Natural killer cell (primary cell): ENCODE results near the gene RACK1. TPM values are rescaled to one million over a fixed set of nuclear protein-coding genes. Genes with fewer than 3 reads are reported as not detected.
A peak's percentile ranks its signal among the peaks of the same experiment; 100 is the strongest.
"Not testable (repeated sequence)": the region's sequence is repeated elsewhere in the genome, so short reads cannot be mapped to it uniquely, and the experiment has no call there.

ENCODE experiments used
- ATAC-seq, 3 donors: fragments of 150-1000 bp in 2 of 3; fragments of 200-7000 bp in 1 of 3; cut with Tn5 transposase; 1 replicate in 1 of 3; 2 replicates in 2 of 3; pipeline ENCODE4 v1.10.0; 2021; ENCODE audit warnings: mild to moderate bottlenecking in 2 of 3, moderate library complexity in 2 of 3
- DNase-seq, 2 donors: peaks; one replicate each; pipeline versions ENCODE4 v3.0.0 to v3.0.0-alpha.2; 2013 to 2021; ENCODE audit warnings: mixed read lengths in 1 of 2
- H3K27ac ChIP-seq: one replicate; pipeline ENCODE4 v1.5.1; 2013; ENCODE audit warnings: mild to moderate bottlenecking, low read length
- H3K27me3 ChIP-seq: one replicate; pipeline ENCODE4 v1.6.1; 2013; ENCODE audit warnings: low read length; ENCODE audit not compliant: control insufficient read depth, insufficient read depth
- H3K36me3 ChIP-seq: one replicate; pipeline ENCODE4 v1.6.1; 2013; ENCODE audit warnings: low read length; ENCODE audit not compliant: control insufficient read depth, insufficient read depth
- H3K4me1 ChIP-seq: one replicate; pipeline ENCODE4 v1.6.1; 2013; ENCODE audit warnings: low read length; ENCODE audit not compliant: control insufficient read depth, insufficient read depth
- H3K4me3 ChIP-seq: one replicate; pipeline ENCODE4 v1.5.1; 2013; ENCODE audit warnings: low read length
- H3K9me3 ChIP-seq: one replicate; pipeline ENCODE4 v1.6.1; 2013; ENCODE audit warnings: low read length; ENCODE audit not compliant: control insufficient read depth, insufficient read depth
- H3K27ac Mint-ChIP-seq, 2 donors: one replicate each; pipeline ENCODE4 v1.8.0; 2022; ENCODE audit warnings: mild to moderate bottlenecking in 2 of 2, mixed read lengths in 2 of 2, moderate library complexity in 1 of 2
- H3K27me3 Mint-ChIP-seq, 2 donors: one replicate each; pipeline ENCODE4 v1.8.0; 2022; ENCODE audit warnings: low read depth in 2 of 2, mixed read lengths in 2 of 2
- H3K36me3 Mint-ChIP-seq: one replicate; pipeline ENCODE4 v1.8.0; 2022; ENCODE audit warnings: mixed read lengths
- H3K4me1 Mint-ChIP-seq, 2 donors: one replicate each; pipeline ENCODE4 v1.8.0; 2022; ENCODE audit warnings: mixed read lengths in 2 of 2
- H3K4me3 Mint-ChIP-seq: one replicate; pipeline ENCODE4 v1.8.0; 2022; ENCODE audit warnings: mild to moderate bottlenecking, moderate library complexity, mixed read lengths
- H3K9me3 Mint-ChIP-seq, 2 donors: one replicate each; pipeline ENCODE4 v1.8.0; 2022; ENCODE audit warnings: mixed read lengths in 2 of 2
- CTCF ChIP-seq: fragments of 200-600 bp; IDR thresholded peaks from one replicate; pipeline ENCODE4 v1.8.0; 2022; ENCODE audit warnings: antibody characterized with exemption
- WGBS: methylation state at CpG from one replicate; pipeline ENCODE4 v1.1.7; 2013; ENCODE audit warnings: missing lambda C conversion rate; ENCODE audit not compliant: insufficient coverage; 5-methylcytosine and 5-hydroxymethylcytosine counted together
- intact Hi-C: fragments of 100-400 bp; cut with micrococcal nuclease; formaldehyde crosslinking; loops from one replicate; pipeline ENCODE4 v1.14.2; 2022
- total RNA-seq, 4 donors: library from RNA; stranded (reverse); fragments of 120-200 nt in 1 of 4; gene quantifications; one replicate each; pipeline versions ENCODE4 v1.2.3 to v1.2.4, GENCODE V29; 2013 to 2022

RACK1 gene
- total RNA-seq, 3 donors from 2014 or later (not counting 1 experiment from before 2014, with no cell fraction given) = 1,089 to 1,233 (median 1,138) TPM

DNA sequence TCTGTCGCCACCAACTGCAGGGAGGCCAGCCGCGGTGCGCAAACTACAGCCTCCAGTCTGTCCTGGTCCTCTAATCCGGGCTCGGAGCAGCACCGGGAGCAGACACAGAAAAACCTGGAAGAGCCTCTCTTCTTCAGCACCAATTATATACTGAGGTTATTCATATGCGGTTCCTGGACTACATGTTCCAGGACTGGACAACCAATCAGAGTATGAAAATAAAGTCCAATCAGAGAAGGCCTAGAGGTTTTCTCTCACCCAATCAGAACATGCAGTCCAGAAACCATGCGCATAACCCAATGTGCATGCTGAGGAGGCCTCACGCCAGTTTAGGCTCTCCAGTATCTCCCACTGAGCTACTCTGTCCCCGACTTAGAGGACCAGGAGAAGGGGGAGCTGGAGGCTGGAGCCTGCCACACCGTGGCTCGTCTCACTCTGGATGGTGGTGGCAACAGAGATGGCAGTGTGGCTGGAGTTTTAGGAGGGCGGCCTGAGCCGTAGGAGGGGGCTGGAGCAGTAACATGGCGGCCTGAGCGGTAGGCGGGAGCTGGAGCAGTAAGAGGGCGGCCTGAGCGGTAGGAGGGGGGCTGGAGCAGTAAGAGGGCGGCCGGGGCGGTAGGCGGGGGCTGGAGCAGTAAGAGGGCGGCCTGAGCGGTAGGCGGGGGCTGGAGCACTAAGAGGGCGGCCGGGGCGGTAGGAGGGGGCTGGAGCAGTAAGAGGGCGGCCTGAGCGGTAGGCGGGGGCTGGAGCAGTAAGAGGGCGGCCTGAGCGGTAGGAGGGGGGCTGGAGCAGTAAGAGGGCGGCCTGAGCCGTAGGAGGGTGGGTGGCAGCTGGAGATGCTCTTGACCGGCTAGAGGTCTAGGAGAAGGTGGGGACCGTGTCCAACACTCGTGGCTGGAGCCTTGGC is 37.6 kb upstream of the RACK1 start:
- H3K27ac Mint-ChIP-seq = no peak overlapping the region
- Histone ChIP-seq H3K27me3 (no peaks in the 10 kb centered on the region), H3K36me3 (no peaks in the 10 kb centered on the region), H3K4me3 (no peak overlapping the region), H3K4me1 (no peaks in the 10 kb centered on the region), H3K9me3 (no peaks in the 10 kb centered on the region), H3K27ac (no peak overlapping the region)
- DNase-seq (no peak), ATAC-seq (no peak)
- 95% methylated on average over 40 of the region's 40 CpGs for WGBS
- intact Hi-C loops = no loop called here
- no peaks in the 10 kb centered on the region for H3K4me1 Mint-ChIP-seq
- H3K4me3 Mint-ChIP-seq = no peak overlapping the region
- H3K27me3 Mint-ChIP-seq = no peaks in the 10 kb centered on the region
- no peak for TF ChIP-seq CTCF
- H3K9me3 Mint-ChIP-seq = no peaks in the 10 kb centered on the region
- H3K36me3 Mint-ChIP-seq = no peaks in the 10 kb centered on the region

DNA sequence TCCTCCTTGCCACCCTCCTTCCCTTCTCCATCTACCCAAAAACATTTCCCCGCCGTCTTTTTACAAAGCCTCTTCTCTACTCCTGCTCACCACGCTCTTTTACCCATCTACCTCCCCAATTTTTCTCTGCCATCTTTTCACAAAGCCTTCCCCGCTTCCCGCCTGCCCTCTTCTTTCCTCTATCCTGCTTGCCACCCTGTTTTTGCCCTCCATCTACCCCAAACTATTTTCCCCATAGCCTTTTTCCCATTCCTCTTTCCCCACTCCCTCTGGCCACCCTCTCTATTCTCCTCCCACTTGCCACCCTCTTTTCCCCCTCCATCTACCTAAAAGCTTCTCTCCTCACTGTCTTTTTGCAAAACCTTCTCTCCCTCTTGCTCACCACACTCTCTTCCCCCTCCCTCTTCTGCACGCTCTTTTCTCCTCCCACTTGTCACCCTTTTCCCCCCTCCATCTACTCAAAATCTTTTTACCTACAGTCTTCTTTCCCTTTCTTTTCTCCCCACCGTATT is 36.6 kb upstream of the RACK1 start:
- Histone ChIP-seq H3K27me3 (no peaks in the 10 kb centered on the region), H3K36me3 (no peaks in the 10 kb centered on the region), H3K9me3 (no peaks in the 10 kb centered on the region), H3K27ac (no peak overlapping the region), H3K4me1 (no peaks in the 10 kb centered on the region), H3K4me3 (no peak overlapping the region)
- Mint-ChIP-seq H3K36me3 (no peaks in the 10 kb centered on the region), H3K4me1 (no peaks in the 10 kb centered on the region), H3K27me3 (no peaks in the 10 kb centered on the region), H3K4me3 (no peak overlapping the region), H3K27ac (no peak overlapping the region), H3K9me3 (no peaks in the 10 kb centered on the region)
- ATAC-seq (no peak), DNase-seq (no peak)
- no peak for TF ChIP-seq CTCF
- intact Hi-C loops = no loop called here
- 84% methylated on average over 7 of the region's 7 CpGs for WGBS

DNA sequence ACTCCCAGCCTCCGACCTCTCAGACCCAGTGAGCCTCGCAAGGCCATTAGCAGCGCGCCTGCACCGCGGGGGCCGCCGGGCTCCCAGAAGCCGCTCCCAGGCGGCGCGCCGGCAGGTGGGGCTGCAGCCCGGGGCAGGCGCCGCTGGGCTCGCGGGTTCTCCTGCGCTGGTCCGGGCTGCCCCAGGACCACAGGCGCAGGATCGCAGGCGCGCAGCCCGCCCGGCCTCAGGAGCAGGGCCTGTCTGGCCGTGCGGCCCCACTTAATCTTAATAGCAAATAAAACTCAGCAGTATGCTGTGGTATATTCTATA is 29.7 kb upstream of the RACK1 start:
- WGBS = 30% methylated on average over 24 of the region's 28 CpGs
- H3K36me3 Mint-ChIP-seq, H3K27ac ChIP-seq, intact Hi-C loops, H3K27me3 ChIP-seq, H3K36me3 ChIP-seq, H3K4me1 Mint-ChIP-seq, H3K4me1 ChIP-seq, H3K9me3 Mint-ChIP-seq, H3K4me3 Mint-ChIP-seq, H3K9me3 ChIP-seq, H3K27me3 Mint-ChIP-seq, H3K4me3 ChIP-seq, H3K27ac Mint-ChIP-seq: not testable (repeated sequence)
- DNase-seq (peak in 1 of 2 donors; percentile 24), ATAC-seq (peak in 1 of 3 donors; percentile 55)

DNA sequence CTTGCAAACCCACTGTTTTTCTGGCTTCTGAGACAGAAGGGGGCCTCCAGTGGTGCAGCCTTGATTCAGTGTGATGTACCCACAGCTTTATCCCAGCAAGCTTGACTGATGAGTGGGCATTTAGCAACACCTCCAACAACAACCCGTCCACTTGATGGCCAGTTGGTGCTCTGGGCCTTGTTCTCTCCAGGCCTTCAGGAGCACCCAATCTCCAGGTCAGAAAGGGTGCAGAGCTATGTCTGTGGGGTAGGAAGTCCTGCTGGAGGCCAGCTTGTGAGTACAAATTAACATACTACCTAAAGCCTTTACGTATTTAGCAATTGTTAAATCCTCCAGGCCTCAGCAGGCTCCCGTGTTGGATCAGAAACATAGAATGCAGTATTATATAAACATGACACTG is 27.4 kb upstream of the RACK1 start:
- no peak overlapping the region for H3K27ac ChIP-seq
- H3K27me3 ChIP-seq = no peaks in the 10 kb centered on the region
- no peak for ATAC-seq
- H3K9me3 ChIP-seq = no peaks in the 10 kb centered on the region
- Mint-ChIP-seq H3K27ac (no peak overlapping the region), H3K9me3 (no peaks in the 10 kb centered on the region), H3K36me3 (no peaks in the 10 kb centered on the region), H3K27me3 (no peaks in the 10 kb centered on the region), H3K4me1 (no peaks in the 10 kb centered on the region), H3K4me3 (no peak overlapping the region)
- H3K4me3 ChIP-seq = no peak overlapping the region
- no CpG with 5 or more reads among the region's 3 CpGs for WGBS
- intact Hi-C loops = no loop called here
- H3K4me1 ChIP-seq = no peaks in the 10 kb centered on the region
- no peak for TF ChIP-seq CTCF
- DNase-seq = no peak
- H3K36me3 ChIP-seq = no peaks in the 10 kb centered on the region

DNA sequence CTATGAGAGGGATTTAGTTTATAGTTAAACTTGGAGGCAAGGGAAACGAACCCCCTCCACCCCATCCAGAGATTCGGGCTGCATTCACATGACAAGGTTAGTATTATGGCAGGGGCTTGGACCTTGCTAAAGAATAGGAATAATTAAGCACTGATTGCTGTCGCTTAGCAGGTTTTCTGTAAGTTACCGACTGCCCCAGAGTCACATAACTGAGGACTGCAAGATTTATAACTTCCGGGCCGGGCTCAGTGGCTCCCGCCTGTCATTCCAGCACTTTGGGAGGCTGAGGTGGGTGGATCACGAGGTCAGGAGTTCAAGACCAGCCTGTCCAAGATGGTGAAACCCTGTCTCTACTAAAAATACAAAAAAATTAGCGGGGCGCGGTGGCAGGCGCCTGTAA is 24.2 kb upstream of the RACK1 start:
- H3K36me3 Mint-ChIP-seq, H3K4me3 ChIP-seq, H3K9me3 ChIP-seq, H3K4me1 ChIP-seq, H3K36me3 ChIP-seq, H3K27me3 ChIP-seq, ATAC-seq, H3K4me1 Mint-ChIP-seq, H3K27ac ChIP-seq, H3K27ac Mint-ChIP-seq, H3K9me3 Mint-ChIP-seq, H3K4me3 Mint-ChIP-seq, H3K27me3 Mint-ChIP-seq, intact Hi-C loops, DNase-seq: not testable (repeated sequence)
- WGBS = 96% methylated on average over 10 of the region's 12 CpGs

GRCh38 chr5:181267291-181267904 is 23.7 kb upstream of the RACK1 start:
- H3K9me3 ChIP-seq, H3K27me3 ChIP-seq, H3K27ac Mint-ChIP-seq, DNase-seq, H3K36me3 Mint-ChIP-seq, H3K4me1 ChIP-seq, H3K4me1 Mint-ChIP-seq, H3K27ac ChIP-seq, H3K9me3 Mint-ChIP-seq, intact Hi-C loops, ATAC-seq, H3K27me3 Mint-ChIP-seq, H3K4me3 ChIP-seq, H3K36me3 ChIP-seq, H3K4me3 Mint-ChIP-seq: not testable (repeated sequence)
- 93% methylated on average over 7 of the region's 8 CpGs for WGBS
